HAP-1 (cell line): ENCODE data around the gene LSM3.
A peak's percentile ranks its signal among the peaks of the same experiment; 100 is the strongest.

Experiments
- DNase-seq, 2 experiments: peaks; one replicate each; pipeline ENCODE4 v3.0.0-alpha.2; 2016 to 2020; ENCODE audit warnings: low spot score in 2 of 2
- H3K27me3 ChIP-seq: fragments of 250-450 bp; sonication (Bioruptor Pico); 2 replicates; pipeline ENCODE4 v1.5.1; 2020; ENCODE audit warnings: low read depth, mild to moderate bottlenecking, moderate library complexity
- H3K36me3 ChIP-seq: fragments of 250-450 bp; sonication (Bioruptor Pico); replicated peaks from 2 replicates; pipeline ENCODE4 v1.5.1; 2020; ENCODE audit warnings: mild to moderate bottlenecking
- H3K4me1 ChIP-seq: fragments of 250-450 bp; sonication (Bioruptor Pico); 2 replicates; pipeline ENCODE4 v1.5.1; 2020; ENCODE audit warnings: mild to moderate bottlenecking
- H3K4me3 ChIP-seq: fragments of 250-450 bp; sonication (Bioruptor Pico); 2 replicates; pipeline ENCODE4 v1.5.1; 2020; ENCODE audit warnings: mild to moderate bottlenecking, moderate library complexity
- H3K9me3 ChIP-seq: fragments of 250-450 bp; sonication (Bioruptor Pico); 2 replicates; pipeline ENCODE4 v1.5.1; 2020; ENCODE audit warnings: mild to moderate bottlenecking, moderate library complexity
- in situ Hi-C: fragments of 300-500 bp; cut with MboI; formaldehyde crosslinking; loops from 3 replicates; pipeline ENCODE4 v1.14.3; 2020; ENCODE audit warnings: low sequenced_read_pairs, inconsistent platforms, mixed read lengths

LSM3 gene

DNA sequence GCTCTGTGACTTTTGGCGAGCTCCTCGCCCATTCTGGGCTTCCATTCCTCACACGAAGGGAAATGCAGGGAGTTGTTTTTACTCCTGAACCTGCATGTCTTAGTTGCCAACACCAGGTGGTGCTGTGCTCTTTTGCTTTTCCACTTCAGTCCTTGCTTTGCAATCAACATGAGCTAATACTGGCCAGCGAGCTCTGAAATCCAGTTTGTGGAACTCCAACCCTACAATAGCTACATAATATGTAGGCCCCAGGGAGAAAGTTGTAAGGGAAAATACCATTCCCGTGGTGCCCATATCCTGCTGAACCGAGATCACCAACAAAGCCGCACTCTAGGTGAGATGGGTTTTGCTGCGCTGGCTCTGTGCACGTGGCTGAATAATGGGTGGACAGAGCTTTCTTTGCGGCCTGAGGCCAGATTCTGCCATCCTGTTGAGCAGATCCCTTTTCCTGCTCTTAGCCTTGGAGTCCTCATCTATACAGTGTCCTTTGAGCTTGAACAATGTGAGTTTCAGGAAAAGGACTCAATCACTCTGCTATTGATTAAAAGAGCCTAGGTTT, 25.0 kb downstream of the LSM3 start:
- Histone ChIP-seq H3K4me3 (no peak overlapping the region), H3K27me3 (no peaks in the 10 kb centered on the region), H3K9me3 (no peaks in the 10 kb centered on the region), H3K4me1 (no peaks in the 10 kb centered on the region), H3K36me3 (peaks cover 7% of the 10 kb centered on the region; the same call in 1 of the 2 replicates)
- in situ Hi-C loops = no loop called here
- DNase-seq = peak; percentile 66

DNA sequence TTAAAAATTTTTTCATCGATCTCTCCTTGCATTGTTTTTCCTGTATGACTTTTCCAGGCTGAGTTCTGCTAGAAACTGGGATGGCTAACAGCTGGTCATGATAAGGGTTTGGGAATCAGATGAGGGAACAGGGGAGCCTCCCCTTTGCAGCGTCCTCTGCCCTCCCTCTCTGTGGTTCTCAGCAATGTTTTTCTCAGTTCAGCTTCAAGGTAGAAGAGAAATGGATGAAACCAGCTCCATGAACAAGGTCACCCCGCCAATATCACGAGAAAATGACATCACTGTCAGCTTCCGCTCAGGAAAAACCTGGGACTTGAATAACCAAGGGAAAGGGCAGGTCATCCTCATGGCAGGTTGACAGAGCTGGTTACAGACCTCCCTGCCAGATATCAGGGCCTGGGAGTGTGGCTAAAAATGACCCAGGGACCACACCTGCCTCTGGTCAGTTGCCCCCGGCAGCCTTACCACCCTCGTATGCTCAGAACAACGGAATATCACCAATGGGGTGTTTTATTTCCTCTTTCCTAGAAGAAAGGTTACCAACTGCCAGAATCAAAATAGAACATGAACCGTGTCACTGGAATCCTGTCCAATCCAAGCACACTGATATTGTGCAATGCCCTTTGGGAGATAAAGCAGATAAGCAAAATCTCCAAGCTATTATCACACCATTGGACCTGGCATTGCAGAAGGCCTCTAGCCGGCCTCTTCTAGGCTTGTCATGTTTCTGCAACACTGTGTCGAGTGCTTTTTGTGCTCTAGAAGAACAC, 26.1 kb downstream of the LSM3 start:
- Histone ChIP-seq H3K27me3 (no peaks in the 10 kb centered on the region), H3K4me1 (no peaks in the 10 kb centered on the region), H3K4me3 (no peak overlapping the region), H3K9me3 (no peaks in the 10 kb centered on the region), H3K36me3 (no peaks in the 10 kb centered on the region)
- DNase-seq = no peak
- in situ Hi-C loops = no loop called here

DNA sequence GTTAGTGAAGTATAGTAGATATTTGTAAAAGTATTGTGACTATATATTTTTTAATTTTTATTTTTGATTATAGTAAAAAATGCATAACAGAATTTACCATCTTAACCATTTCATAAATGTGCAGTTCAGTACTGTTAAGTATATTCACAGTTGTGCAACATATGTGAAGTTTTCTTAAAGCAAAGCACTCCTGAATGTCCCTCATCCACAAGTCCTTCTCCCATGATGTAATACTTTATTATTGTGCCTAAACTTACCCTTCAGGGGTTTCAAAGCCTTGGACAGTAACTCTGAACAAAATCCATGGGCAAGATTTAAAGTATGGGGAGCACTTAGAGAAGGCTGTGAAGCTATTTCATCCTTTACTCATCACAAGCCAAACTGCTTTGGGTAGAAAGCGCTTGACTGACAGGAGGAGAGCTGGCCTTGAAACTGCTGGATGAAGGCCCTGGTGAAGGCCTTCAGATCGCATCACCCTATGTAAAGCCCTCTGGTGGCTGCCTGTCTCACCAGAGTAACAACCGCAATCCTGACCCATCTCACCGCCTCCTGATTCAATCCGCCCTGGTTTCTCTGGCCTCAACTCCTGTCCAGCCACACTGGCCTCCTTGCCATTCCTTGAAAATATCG, 28.0 kb downstream of the LSM3 start:
- no peak for DNase-seq
- Histone ChIP-seq H3K4me1 (no peaks in the 10 kb centered on the region), H3K9me3 (no peaks in the 10 kb centered on the region), H3K36me3 (no peaks in the 10 kb centered on the region), H3K4me3 (no peak overlapping the region), H3K27me3 (no peaks in the 10 kb centered on the region)
- in situ Hi-C loops = no loop called here

DNA sequence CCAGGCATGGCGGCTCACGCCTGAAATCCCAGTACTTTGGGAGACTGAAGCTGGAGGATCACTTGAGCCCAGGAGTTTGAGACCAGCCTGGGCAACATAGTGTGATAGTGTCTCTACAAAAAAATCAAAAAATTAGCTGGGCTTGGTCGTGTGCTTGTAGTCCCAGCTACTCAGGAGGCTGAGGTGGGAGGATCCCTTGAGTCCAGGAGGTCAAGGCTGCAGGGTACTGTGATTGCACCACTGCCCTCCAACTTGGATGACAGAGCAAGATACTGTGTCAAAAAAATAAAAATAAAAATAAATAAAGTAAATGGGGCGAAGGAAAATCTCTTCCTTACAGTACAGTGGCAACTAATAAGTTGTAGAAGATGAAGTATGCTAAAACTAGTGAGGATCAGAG, 29.6 kb downstream of the LSM3 start:
- H3K4me3 ChIP-seq = no peak overlapping the region
- in situ Hi-C loops = no loop called here
- no peaks in the 10 kb centered on the region for H3K9me3 ChIP-seq
- DNase-seq = no peak
- no peaks in the 10 kb centered on the region for H3K27me3 ChIP-seq
- no peaks in the 10 kb centered on the region for H3K4me1 ChIP-seq
- H3K36me3 ChIP-seq = no peaks in the 10 kb centered on the region

DNA sequence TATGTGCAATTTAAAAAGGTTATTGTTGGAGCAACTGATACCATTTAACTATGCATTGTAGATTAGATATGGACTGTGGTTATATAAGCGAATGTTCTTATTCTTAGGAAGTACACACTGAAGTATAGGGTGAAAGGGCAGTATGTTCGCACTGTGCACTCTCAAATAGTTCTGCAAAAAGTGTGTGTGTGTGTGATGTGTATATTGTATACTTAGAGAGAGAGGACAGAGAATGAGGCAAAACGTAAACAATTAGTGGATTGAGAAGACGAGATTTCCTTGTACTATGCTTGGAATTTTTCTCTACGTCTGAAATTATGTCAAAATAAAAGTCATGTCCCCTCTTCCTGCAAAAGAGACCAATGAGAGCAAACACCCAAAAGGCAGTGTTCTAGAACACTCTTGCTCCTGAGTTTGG, 30.4 kb downstream of the LSM3 start:
- Histone ChIP-seq H3K4me3 (no peak overlapping the region), H3K9me3 (no peaks in the 10 kb centered on the region), H3K4me1 (no peaks in the 10 kb centered on the region), H3K36me3 (no peaks in the 10 kb centered on the region), H3K27me3 (no peaks in the 10 kb centered on the region)
- in situ Hi-C loops = no loop called here
- no peak for DNase-seq

DNA sequence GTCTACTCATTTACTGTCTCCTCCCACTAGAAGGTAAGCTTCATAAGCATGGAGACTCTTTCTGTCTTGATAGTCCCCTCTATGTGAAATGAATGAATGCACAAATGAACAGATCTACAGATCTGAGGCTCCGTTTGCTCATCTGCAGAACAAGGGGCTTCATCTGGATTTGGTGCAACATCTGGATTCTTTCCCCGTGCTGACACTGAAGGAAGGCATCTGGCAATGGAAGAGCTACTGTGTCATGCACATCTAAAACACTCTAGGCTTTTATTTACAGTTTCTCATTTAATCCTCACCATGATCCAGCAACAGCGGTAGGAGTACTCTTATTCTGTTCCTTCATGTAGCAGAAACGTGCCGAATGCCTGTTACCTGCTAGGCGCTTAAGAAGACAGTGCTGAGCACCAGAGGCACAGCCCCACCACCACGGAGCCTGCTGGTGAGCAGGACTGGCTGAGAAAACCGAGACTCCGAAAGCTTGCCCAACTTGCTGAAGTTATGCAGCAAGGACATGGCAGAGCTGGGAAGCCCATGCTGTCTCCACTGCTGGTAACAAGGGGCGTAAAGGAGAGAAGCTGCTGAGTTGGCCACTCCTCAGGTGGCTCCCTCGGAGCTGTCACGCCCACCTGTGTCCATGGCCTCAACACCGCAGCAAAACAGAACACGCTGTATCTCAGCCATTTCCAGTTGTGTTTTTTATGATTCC, 31.1 kb downstream of the LSM3 start:
- in situ Hi-C loops = no loop called here
- no peaks in the 10 kb centered on the region for H3K9me3 ChIP-seq
- no peak for DNase-seq
- H3K4me3 ChIP-seq = no peak overlapping the region
- no peaks in the 10 kb centered on the region for H3K4me1 ChIP-seq
- no peaks in the 10 kb centered on the region for H3K27me3 ChIP-seq
- H3K36me3 ChIP-seq = no peaks in the 10 kb centered on the region

DNA sequence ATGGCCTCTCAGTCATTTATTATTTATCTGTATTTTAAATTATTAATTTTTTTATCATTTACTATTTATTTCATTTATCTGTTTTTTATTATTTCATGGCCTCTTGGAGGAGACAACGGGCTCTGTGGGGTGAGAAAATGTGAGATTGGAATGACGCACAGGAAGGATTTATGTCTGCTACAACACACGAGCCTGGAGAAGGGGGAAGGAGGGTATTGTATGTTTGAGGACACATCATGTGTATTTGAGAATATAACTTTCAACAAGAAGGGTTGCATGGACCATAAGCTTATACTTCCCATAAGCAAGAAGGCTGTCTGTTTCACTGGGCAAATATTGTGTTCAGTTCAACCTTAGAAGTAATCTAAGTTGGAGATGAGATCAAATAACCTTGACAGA, 31.7 kb downstream of the LSM3 start:
- DNase-seq = no peak
- Histone ChIP-seq H3K4me3 (no peak overlapping the region), H3K9me3 (no peaks in the 10 kb centered on the region), H3K4me1 (no peaks in the 10 kb centered on the region), H3K36me3 (no peaks in the 10 kb centered on the region), H3K27me3 (no peaks in the 10 kb centered on the region)
- in situ Hi-C loops = no loop called here

DNA sequence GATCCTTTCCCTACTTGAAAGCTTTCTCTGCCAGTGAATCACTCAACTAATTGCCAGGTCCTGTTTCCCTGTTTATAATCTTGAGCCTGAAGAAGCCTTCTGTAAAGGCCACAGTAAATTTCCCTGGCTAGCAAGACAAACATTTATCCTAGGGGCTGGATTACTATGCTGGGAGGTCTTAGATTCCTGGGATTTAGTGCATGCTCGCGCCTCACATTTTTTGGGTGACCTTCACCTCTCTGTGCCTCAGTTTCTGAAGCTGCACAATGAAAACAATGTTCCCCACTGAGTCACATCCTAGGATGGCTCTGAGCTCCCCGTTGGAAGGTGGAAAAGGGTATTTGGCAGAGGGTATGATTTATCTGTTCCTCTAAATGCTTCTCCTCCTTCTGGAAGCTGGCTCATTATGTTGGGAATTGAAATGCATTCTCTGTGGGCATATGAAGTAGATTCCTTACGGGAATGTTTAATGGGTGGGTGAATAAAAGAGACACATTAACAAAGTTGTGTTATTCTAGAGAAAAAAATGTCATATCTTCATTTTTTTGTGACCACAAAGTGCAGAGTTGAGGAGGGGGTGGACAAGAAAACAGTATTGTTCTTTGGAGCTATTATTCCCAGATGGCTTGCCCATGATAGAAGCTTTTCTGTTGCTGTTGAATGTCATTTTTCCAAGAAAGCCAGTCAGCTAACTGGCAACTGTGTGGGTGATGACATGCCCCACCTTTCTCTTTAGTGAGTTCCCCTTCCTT, 32.4 kb downstream of the LSM3 start:
- no peaks in the 10 kb centered on the region for H3K9me3 ChIP-seq
- in situ Hi-C loops = no loop called here
- no peaks in the 10 kb centered on the region for H3K27me3 ChIP-seq
- H3K4me1 ChIP-seq = no peaks in the 10 kb centered on the region
- no peak for DNase-seq
- no peak overlapping the region for H3K4me3 ChIP-seq
- no peaks in the 10 kb centered on the region for H3K36me3 ChIP-seq

DNA sequence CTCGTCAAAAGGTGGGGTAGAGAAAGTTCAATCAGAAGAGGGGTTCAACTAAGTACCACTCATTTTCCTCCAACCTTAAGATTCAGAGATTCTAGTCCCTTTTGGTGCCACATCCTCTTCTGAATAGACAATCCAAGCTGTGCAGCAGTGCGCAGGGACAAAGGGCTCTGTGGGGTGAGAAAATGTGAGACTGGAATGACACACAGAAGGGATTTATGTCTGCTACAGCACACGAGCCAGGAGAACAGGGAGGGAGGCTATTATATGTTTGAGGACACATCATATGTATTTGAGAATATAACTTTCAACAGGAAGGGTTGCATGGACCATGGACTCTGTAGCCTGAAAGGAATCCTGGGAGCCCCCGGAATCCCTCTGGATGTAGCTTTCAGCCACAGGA, 33.0 kb downstream of the LSM3 start:
- no peaks in the 10 kb centered on the region for H3K9me3 ChIP-seq
- no peak overlapping the region for H3K4me3 ChIP-seq
- no peaks in the 10 kb centered on the region for H3K4me1 ChIP-seq
- no peak for DNase-seq
- H3K27me3 ChIP-seq = no peaks in the 10 kb centered on the region
- in situ Hi-C loops = no loop called here
- no peaks in the 10 kb centered on the region for H3K36me3 ChIP-seq

DNA sequence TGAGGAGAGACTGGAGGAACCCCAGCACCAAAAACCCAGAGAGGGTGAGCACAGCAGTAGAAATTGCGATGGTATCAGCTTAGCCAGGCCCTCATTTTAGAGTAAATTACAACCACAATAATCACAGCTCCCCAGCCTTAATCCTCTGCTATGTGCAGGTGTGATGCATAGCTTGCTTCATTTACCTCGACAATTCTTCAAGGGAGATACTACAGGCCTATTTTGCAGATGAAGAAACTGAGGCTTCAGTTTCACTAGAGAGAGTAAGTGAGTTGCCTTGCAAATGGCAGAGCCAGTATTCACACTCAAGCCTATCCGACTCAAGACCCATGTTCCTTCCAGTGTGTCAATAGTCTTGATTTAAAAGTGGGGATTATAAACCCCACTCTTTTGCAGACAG, 33.4 kb downstream of the LSM3 start:
- H3K27me3 ChIP-seq = no peaks in the 10 kb centered on the region
- H3K36me3 ChIP-seq = no peaks in the 10 kb centered on the region
- H3K9me3 ChIP-seq = no peaks in the 10 kb centered on the region
- in situ Hi-C loops = no loop called here
- no peak for DNase-seq
- no peak overlapping the region for H3K4me3 ChIP-seq
- no peaks in the 10 kb centered on the region for H3K4me1 ChIP-seq

DNA sequence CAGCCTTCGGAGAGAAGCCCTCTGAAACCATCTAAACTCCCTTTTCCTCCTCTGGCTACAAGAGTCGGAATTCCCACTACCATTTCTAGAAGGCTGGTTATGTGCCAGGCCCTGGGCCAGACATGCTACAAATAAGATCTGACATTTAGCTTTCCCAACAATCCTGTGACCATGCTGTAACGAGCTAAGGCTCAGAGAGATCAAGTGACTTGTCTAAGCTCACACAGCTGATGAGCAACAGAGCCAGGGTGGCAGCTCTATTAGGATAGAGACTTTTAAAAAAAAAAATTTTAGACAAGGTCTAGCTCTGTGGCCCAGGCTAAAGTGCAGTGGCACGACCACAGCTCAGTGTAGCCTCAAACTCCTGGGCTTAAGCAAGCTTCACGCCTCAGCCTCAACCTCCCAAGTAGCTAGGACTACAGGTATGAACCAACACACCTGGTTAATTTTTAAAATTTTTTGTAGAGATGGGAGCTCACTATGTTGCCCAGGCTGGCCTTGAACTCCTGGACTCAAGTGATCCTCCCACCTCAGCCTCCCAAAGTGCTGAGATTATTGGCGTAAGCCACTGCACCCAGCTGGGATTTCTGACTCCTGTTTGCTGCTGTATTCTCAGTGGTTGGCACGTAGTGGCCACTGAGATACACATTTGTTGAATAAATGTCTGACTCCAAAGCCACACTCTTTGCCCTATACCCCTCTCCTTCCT, 34.6 kb downstream of the LSM3 start:
- H3K9me3 ChIP-seq = no peaks in the 10 kb centered on the region
- DNase-seq = no peak
- H3K36me3 ChIP-seq = no peaks in the 10 kb centered on the region
- H3K27me3 ChIP-seq = no peaks in the 10 kb centered on the region
- H3K4me3 ChIP-seq = no peak overlapping the region
- in situ Hi-C loops = no loop called here
- no peaks in the 10 kb centered on the region for H3K4me1 ChIP-seq

DNA sequence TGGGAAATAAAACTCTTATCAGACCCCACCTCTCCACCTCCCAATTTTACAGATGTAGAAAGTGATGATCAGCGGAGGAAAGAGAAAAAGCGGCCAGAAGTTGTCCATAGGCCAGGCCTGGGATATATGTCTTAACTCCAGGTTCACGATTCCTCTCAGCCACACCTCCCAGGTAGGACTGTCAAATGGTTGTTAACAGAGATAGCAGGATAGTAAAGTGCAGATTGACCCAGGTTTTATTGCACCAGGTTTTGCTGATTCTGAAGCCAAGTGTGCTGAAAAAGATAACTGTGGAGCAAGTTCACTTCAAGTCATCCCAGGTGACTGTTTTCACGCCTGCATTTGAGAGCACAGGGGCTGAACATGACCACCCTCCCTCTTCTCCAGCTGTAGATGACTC, 36.1 kb downstream of the LSM3 start:
- Histone ChIP-seq H3K36me3 (no peaks in the 10 kb centered on the region), H3K27me3 (no peaks in the 10 kb centered on the region), H3K4me1 (no peaks in the 10 kb centered on the region), H3K9me3 (no peaks in the 10 kb centered on the region), H3K4me3 (no peak overlapping the region)
- no peak for DNase-seq
- in situ Hi-C loops = no loop called here
